HG03097 (cell line): ENCODE measurements around the gene ADTRP.
"Not testable (repeated sequence)": the region's sequence is repeated elsewhere in the genome, so short reads cannot be mapped to it uniquely, and the experiment has no call there.

ENCODE experiments used
- ATAC-seq: cut with Tn5 transposase; IDR thresholded peaks from one replicate; pipeline ENCODE4 v1.9.1; 2021; ENCODE audit not compliant: unreplicated experiment, low FRiP score

ADTRP gene

GRCh38 chr6:11804135-11804534 is 25.5 kb upstream of the ADTRP start:
- ATAC-seq, result no peak

- ATAC-seq, result no peak
Measured at GRCh38 chr6:11803591-11803971, 25.0 kb upstream of the ADTRP start.

- ATAC-seq, result no peak
Measured at GRCh38 chr6:11802886-11803590, 24.4 kb upstream of the ADTRP start.

- ATAC-seq, result not testable (repeated sequence)
Measured at GRCh38 chr6:11800531-11800930, 21.9 kb upstream of the ADTRP start.

- no peak for ATAC-seq
Measured at GRCh38 chr6:11798538-11798937, 19.9 kb upstream of the ADTRP start.

- ATAC-seq, result no peak
Measured at GRCh38 chr6:11798096-11798495, 19.5 kb upstream of the ADTRP start.

GRCh38 chr6:11796829-11797228 is 18.2 kb upstream of the ADTRP start:
- ATAC-seq, result no peak

- no peak for ATAC-seq
Measured at GRCh38 chr6:11795403-11795802, 16.8 kb upstream of the ADTRP start.

- no peak for ATAC-seq
Measured at GRCh38 chr6:11793277-11793676, 14.7 kb upstream of the ADTRP start.

GRCh38 chr6:11791354-11792107 is 12.9 kb upstream of the ADTRP start:
- no peak for ATAC-seq

GRCh38 chr6:11789744-11790143 is 11.1 kb upstream of the ADTRP start:
- ATAC-seq, result no peak

GRCh38 chr6:11788043-11788442 is 9.4 kb upstream of the ADTRP start:
- ATAC-seq, result no peak

GRCh38 chr6:11785774-11786579 is 7.4 kb upstream of the ADTRP start:
- ATAC-seq, result peak; percentile 77

- ATAC-seq, result peak; percentile 34
Measured at GRCh38 chr6:11785415-11785773, 6.8 kb upstream of the ADTRP start.

GRCh38 chr6:11784341-11784740 is 5.7 kb upstream of the ADTRP start:
- no peak for ATAC-seq

- ATAC-seq, result no peak
Measured at GRCh38 chr6:11783524-11784064, 5.0 kb upstream of the ADTRP start.

- no peak for ATAC-seq
Measured at GRCh38 chr6:11782524-11782923, 3.9 kb upstream of the ADTRP start.

- ATAC-seq, result no peak
Measured at GRCh38 chr6:11780097-11780428, 1.5 kb upstream of the ADTRP start.

GRCh38 chr6:11779329-11780096 is 910 bp upstream of the ADTRP start:
- ATAC-seq, result no peak

- ATAC-seq, result no peak
Measured at GRCh38 chr6:11778036-11778435, 567 bp downstream of the ADTRP start.
